GM12801 (cell line): ENCODE data around the gene ANXA3.

Experiments used
- CTCF ChIP-seq: IDR thresholded peaks from one replicate; pipeline ENCODE4 v1.5.1; 2011; ENCODE audit warnings: control low read depth; ENCODE audit not compliant: insufficient read length; ENCODE audit errors: extremely low read depth

The ANXA3 gene

GRCh38 chr4:78569306-78569821 lies 17.8 kb downstream of the ANXA3 start:
- no peak for TF ChIP-seq CTCF

- no peak for TF ChIP-seq CTCF
These were observed 18.5 kb downstream of the ANXA3 start for GRCh38 chr4:78570117-78570516.

GRCh38 chr4:78571804-78572203 lies 20.2 kb downstream of the ANXA3 start:
- no peak for TF ChIP-seq CTCF

- TF ChIP-seq CTCF: no peak
These were observed 27.3 kb downstream of the ANXA3 start for GRCh38 chr4:78578674-78579425.

GRCh38 chr4:78581618-78582017 lies 30.0 kb downstream of the ANXA3 start:
- TF ChIP-seq CTCF: no peak

- no peak for TF ChIP-seq CTCF
These were observed 33.4 kb downstream of the ANXA3 start for GRCh38 chr4:78584863-78585547.

GRCh38 chr4:78585633-78586032 lies 34.1 kb downstream of the ANXA3 start:
- no peak for TF ChIP-seq CTCF
